Measurements from ENCODE around the gene GPC1.

GRCh38 chr2:240420206-240421104 is 15.0 kb upstream of the GPC1 start:
- TF ChIP-seq, protein P1, sequence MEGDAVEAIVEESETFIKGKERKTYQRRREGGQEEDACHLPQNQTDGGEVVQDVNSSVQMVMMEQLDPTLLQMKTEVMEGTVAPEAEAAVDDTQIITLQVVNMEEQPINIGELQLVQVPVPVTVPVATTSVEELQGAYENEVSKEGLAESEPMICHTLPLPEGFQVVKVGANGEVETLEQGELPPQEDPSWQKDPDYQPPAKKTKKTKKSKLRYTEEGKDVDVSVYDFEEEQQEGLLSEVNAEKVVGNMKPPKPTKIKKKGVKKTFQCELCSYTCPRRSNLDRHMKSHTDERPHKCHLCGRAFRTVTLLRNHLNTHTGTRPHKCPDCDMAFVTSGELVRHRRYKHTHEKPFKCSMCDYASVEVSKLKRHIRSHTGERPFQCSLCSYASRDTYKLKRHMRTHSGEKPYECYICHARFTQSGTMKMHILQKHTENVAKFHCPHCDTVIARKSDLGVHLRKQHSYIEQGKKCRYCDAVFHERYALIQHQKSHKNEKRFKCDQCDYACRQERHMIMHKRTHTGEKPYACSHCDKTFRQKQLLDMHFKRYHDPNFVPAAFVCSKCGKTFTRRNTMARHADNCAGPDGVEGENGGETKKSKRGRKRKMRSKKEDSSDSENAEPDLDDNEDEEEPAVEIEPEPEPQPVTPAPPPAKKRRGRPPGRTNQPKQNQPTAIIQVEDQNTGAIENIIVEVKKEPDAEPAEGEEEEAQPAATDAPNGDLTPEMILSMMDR (IDR thresholded peaks at IDR 0.05; ENCODE audit: low read depth, low read length), result no peak
- no peak for TF ChIP-seq EZH2phosphoT487 (IDR thresholded peaks at IDR 0.05; ENCODE audit: low read depth)

All from OCI-LY3 (cell line).